ENCODE results near the gene UHRF1.
A peak's percentile ranks its signal among the peaks of the same experiment; 100 is the strongest.
"Not testable (repeated sequence)": the region's sequence is repeated elsewhere in the genome, so short reads cannot be mapped to it uniquely, and the experiment has no call there.

Gene UHRF1

DNA sequence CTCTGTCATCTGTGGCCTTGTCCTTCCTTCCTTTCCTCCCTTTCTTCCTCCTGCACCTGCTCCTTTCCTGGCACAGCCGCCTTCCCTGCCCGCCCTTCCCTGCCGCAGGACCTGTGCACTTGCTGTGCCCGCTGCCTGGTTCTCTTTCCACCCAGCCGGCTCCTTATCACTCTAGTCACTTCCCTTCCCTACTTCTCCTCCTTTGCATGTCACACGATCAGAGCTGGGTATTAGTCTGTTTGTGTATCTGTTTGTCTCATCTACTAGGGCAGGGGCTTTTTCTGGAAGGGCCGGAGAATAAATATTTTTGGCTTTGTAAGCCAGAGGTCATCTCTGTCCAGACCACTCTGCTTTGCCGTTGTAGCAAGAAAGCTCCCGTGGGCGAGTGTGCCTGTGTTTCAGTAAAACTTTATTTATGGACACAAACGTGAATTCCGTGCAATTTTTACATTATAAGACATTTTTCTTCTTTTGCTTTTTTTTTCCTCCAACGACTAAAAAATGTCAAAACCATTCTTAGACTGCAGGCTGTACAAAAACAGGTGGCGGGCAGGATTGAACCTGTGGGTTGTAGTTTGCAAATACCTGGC is 65.7 kb downstream of the UHRF1 start:
- DNase-seq: no peak

DNA sequence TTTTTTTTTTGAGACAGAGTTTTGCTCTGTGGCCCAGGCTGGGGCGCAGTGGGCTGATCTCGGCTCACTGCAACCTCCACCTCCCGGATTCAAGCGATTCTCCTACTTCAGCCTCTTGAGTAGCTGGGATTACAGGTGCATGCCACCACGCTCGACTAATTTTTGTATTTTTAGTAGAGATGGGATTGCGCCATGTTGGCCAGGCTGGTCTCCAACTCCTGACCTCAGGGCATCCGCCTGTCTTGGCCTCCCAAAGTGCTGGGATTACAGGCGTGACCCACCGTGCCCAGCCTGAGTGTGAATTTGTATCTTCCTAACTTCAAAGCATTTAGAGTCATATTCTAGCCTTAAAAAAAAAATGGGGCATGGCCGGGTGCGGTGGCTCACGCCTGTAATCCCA is 66.3 kb downstream of the UHRF1 start:
- DNase-seq: not testable (repeated sequence)

DNA sequence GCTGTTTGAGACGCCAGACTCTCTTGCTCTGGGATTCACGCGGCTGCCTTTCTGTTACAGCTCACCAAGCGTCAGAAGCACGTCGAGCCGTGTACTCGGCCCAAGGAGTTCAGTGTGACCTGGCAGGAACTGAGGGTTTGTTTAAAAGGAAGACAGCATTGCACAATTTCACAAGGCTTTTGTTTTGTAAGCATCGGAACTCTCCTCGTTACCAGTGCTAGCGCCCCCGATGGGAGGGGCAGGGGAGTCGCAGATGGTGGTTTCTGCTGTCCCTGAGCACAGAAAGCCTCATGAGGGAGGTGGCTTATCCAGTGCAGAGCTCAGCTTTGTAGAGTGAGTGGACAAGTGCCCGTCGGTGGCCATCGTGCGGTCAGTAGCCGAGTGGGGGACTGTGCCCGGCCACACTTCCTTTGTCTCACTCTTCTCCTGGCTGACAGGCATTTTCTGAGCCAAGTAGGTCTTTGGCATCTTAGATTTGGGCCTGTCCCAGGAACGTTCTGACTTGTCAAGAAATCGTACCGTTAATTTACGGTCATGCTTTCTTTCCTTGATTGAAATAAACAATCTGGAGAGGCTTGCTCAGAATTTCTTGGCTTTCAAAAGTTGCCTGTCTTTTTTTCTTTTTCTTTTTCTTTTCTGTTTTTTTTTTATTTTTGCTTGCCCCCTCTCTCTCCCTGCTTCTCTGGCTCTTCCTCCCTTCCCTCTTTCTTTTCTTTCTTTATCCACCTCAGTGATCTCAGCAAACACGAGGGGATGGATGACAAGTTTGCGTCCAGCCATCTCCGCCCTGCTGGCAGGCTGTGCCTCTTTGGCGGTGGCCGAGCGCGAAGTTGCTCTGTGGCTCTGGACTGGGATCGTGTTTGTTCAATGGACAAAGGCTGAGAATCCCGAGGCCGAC is 67.3 kb downstream of the UHRF1 start:
- peak; percentile 25 for DNase-seq

DNA sequence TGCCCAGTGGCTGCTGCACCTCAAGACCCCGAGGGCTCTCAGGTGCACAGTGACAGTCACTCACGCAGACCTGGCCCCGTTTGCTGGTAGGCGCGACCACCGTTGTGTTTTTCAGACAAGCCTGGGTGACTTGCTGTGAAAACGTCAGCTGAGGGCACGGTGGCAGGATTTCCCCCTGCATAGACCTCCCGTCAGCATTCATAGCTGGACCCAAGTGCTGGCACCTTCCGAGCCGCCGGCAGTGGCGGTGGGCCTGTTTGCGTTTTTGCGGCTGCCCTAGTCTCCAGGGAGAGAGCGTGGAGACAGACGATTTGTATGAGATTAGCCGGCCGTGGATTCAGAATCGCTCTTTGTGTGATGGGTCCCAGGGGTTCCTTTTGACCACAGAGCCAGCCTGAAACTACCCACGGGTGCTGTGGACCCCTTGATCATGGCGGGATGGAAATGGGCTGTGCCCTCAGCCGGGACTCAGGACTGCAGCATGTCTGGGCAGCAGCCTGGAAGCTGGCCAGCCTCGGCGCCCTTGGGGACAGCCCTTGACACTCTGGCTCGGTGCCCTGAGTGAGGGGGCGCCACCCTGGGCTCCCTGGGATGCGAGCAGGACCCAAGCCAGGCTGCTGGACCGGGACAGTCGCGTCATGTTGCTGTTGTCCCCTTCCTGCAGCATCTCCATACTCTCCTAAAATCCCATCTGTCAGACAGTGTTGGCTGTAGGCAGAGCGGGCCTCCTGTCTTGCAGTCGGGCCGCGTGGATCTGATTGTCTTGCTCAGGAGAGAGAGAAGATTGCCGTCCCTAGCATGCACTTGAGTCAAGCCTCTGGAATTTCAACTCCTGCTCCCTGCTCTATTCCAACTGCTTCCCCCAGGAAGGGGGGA is 68.2 kb downstream of the UHRF1 start:
- DNase-seq: no peak

DNA sequence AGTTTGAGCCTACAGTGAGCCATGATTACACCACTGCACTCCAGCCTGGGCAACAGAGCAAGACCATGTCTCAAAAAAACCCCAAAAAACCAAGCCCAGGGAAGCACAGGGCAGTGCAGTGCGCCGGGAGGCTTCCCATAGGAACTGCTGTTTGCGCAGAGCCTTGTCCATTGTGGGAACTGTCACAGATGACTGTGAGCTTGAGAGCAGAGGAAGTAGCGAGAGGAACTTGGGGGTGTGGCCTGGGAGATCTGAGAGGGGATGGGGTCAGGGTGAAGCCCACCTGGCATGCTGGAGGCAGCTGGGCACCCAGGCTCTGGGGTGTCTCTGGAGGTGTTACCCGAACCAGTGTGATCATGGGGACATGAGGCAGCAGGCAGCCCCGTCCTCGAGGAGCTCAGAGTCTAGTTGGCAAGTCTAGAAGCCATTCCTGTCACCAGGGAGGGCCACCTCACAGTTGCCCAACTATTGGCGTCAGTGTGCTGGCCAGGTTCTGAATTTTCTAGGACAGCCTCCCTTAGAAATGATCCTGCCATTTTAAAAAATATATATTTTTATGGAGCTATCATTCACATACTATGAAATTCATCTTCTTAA is 70.0 kb downstream of the UHRF1 start:
- DNase-seq: no peak

DNA sequence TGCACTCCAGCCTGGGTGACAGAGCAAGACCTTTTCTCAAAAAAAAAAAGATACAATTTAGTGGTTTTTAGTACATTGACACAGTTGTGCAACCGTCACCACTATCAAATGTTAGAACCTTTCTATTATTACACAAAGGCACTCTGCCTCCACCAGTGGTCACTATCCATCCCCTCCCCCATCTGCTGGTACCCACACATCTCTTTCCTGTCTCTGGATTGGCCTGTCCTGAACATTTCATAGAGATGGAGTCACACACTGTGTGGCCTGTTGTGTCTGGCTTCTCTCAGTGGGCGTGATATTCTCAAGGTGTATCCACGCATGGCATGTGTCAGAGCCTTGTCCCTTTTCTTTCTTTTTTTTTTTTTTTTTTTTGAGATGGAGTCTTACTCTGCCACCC is 70.8 kb downstream of the UHRF1 start:
- DNase-seq: no peak

DNA sequence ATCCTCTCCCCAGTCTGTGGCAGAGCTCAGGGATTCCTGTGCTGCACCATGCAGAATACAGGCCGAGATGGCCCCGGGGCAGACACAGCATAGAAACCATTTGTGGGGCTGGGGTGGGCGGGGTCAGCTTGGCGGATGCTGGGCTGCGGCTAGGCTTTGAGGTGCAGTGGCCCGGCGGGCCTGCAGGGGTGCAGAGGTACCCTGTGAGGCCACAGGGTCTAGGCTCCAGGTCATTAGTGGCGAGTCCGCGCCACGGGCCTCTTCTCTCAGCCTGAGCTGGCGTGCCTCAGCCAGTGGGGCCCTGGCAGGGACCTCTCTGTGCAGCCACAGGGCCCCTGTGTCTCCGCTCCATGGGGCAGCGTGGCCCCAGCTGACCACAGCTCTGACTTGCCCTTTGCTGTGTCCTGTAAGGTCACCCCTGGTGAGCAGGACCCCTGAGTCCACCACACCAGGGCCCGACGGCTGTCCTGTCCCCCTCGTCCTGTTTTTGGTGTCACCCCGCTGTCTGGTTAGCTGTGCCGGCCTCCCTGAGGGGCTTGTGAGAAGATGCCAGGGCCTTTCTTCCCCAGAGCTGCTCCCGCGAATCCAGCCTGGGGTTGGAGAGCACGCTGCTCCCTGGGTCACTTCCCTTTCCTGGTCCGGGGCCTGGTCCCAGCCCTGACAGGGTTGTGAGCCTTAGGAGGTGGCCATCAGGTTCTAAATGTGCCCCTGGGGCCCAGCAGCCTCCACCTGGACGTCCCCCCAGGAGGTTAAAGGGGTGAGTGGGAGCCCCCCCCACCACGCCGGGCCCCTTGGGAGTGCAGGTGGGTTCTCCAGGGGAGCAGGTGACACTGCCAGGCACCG is 71.8 kb downstream of the UHRF1 start:
- DNase-seq: no peak

DNA sequence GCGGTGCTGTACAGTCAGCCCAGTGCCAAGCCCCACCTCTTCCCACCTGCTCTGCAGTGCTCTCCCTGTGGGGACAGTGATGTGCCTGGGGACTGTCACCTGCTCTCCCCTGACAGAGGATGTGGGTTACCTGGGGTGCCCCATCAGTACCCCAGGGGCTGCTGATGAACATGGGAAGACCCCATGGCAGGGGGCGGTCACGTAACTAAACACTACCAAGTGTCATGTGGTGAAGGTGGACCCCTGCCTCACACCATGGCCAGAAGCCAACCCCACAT is 72.3 kb downstream of the UHRF1 start:
- DNase-seq: no peak

DNA sequence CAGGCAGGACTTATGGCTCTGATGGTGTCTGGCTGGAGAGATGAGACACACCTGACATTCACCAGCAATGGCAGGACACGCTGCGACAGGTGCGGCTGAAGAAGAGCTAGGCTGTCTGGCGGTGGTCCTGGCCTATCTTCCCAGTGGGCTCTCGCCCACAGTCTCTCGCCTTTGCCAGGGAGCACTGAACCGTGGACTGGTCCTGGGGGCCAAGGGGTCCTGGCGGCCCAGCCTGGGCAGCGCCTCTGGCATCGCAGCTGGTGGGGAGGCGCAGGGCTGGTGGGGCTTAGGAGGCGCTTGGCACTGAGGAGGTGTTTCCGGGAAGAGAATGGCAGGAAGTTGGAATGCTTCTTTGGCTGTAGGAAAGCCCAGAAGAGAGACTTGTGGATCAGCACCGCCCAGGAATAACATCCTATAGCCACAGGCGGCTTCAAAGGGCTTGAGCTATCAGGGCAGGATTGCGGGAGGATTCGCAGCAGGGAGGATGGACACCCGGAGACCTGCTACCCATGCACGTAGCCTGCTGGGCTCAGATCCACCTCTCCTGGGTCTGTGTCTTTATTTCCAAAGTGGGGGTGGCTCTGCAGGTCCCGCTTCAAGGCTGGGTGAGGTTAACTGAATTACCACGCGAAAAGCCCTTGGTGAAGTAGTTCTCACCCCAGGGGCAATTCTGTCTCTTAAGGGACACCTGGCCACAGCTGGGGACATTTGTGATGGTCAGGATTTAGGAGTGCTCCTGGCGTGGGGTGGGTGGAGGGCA is 74.2 kb downstream of the UHRF1 start:
- no peak for DNase-seq

DNA sequence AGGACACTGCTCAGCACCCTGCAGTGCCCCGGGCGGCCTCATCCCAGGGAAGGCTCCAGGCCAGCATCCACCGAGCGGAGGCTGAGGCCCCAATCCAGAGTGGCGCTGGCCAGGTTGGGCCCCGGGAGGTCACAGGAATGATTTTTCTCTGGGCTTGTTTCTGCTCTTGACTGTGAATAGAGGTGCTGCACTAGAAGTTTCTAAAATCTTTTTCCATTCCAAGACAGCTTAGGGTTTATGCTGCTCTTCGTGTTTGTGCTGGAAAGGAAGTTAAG is 74.7 kb downstream of the UHRF1 start:
- no peak for DNase-seq

DNA sequence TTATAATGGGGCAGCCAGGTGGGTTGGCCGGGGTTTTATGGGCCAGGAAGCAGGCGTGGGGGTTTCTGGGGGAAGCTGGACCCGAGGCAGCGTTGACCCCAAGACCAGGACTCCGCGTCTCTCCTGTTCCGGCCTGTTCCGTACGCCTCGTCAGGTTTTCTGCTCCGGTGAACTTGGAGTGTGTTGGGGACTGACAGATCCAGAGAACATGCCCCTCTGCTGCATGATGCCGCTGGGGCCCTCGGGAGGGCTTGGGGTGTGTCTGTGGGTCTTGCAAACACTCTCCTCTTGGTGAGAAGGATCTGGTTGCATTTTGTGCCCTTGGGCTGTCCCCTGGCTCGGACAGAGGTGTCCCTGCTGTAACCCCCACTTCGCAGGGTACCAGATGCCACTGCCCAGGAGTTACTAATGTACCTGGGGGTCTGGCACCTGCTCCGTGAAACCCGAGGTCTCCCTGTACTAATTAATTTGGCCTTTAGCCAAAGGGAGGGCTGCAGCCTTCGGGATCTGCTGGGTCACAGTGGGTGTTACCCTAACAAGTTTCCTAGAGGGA is 75.2 kb downstream of the UHRF1 start:
- DNase-seq: no peak

DNA sequence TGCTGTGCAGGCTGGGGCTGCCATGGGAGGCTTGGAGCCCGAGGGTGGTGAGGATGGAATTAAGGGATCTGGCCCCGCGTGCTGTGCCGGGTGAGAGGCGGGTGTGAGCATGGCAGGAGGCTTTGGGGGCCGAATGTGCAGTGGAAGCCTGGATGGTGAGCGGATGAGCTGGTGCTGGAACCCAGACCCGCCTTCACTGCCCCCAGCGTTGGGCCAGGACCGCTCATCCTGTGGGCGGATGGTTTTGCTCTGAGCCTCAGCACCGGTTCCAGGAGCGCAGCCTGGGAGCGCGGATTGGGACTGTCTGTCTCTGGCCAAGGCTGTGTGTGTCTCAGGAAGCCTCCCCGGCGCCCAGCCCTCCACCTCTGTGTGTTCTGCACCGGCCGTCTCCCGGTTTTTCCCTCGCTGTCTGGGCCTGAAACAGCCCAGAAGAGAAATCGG is 76.3 kb downstream of the UHRF1 start:
- DNase-seq: no peak

DNA sequence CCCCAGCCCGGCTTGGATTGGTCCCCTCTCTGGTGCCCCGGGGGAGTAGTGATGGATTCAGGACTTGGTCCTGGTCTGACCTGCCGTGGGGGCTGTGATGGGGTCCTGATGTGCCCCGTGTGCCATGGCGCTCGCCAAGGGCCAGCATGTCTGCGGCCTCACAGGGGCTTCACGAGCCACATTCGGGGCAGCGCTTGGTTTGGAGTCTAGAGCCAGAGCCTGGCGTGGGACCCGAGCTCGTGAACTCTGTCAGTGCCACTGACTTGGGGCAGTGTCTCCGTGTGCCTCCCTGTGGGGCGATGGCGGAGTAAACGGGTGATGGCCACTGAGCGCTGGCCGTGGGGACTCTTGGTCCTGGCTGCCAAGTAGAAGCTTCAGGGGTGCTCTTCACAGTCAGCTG is 76.8 kb downstream of the UHRF1 start:
- no peak for DNase-seq

DNA sequence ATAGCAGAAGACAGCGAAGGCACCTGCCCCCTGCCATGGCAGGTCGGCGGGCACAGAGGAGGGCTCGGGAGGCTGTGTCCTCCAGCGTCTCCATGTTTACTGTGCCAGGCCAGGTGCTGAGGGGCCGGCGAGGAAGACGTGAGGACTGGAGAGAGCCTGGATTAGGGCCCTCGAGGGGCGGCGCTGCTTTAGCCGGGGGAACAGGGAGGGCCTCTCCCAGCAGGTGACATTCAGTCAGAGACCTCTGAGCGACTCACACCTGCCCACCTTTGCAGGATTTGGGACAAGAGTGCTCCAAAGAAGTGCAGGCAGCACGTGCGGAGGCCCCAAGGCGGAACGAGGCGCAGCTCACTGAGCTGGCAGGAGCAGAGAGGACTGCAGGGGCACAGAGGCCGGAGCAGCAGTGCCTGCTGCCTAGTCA is 77.2 kb downstream of the UHRF1 start:
- DNase-seq: no peak

DNA sequence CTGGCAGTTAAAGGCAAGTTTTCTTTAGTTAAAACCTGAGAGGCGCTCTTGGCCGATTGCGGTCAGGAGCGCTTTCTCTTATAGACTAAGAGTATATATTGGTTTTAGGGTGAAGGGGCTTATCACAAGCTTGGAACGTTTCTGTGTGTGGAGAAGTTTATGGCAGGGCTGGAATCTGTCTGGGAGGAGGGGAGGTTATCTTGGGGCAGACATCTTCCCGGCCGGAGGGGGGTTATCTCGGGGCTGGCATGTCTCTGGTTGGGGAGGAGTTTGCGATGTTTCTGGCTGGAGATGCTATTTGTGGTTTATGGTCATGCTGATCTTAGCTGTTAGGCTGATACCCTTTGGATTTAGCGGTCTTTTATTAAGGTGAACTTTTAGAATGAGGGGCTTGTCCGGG is 78.0 kb downstream of the UHRF1 start:
- DNase-seq: no peak

DNA sequence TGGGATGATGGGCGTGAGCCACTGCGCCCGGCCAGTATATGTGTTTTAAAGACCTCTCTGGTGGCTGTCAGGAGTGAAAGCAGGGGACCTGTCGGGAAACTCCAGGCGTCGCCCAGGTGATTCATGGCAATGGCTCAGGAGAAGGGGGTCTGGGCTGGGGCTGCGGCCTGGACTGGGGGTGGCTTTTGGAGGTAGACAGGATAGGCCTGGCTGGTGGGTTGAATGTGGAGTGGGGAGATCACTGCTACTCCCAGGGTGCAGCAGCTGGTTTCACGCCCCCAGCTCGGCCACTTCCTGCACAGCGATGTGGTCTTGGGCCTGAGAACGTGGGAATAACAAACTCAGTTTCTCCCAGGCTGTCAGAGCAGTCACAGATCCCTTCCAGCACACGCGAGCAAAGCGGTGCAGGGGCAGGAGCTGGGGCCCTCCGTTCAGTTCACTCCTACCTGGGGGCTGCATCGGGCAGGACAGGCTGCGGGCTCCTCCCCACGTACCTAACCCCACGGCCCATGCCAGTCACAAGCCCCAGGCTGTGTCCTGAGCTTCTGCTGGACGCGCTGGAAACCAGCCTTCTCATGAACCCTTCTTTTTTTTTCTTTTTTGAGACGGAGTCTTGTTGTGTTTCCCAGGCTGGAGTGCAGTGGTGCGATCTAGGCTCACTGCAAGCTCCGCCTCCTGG is 78.5 kb downstream of the UHRF1 start:
- DNase-seq: no peak

DNA sequence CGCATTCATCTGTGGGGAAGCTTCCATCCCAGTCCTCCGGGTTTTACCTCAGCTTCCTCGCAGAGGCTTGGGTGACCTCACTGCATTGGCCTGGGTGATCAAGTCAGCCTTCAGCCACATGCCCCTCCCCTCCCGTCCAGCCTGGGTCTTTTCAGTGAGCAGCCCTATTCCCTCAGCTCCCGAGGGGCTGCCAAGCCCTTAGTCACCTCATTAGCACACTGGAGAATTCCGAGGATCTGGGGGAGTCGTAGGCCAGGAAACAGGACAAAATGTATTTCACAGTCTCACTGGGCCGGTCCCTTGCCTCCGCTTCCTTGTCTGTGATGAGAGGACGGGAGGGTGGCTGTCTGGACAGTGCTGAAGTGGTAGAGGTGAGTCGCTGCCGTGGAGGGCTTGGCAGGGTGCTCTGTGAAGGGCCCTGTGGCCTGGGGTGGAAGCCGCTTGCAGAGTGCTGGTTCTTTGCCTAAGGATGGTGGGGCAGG is 79.5 kb downstream of the UHRF1 start:
- no peak for DNase-seq

DNA sequence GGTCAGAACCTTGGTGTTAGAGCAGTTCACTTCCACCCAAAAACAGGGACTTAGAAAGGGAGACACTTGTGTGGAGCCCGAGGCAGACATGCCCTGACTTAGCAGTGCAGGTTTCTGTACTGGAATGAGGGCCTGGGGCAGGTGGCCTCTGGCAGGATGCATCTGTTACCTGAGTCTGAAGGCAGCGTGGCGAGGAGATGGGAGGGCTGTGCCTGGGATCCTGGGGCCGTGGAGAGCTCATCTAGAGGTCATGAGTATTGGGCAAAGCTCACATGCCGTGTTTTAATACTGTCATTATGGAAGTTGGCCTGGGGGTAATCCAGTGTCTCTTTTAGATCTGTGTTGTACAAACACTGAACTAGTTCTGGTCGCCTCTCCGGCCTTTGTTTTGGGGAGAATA is 81.0 kb downstream of the UHRF1 start:
- DNase-seq: no peak

DNA sequence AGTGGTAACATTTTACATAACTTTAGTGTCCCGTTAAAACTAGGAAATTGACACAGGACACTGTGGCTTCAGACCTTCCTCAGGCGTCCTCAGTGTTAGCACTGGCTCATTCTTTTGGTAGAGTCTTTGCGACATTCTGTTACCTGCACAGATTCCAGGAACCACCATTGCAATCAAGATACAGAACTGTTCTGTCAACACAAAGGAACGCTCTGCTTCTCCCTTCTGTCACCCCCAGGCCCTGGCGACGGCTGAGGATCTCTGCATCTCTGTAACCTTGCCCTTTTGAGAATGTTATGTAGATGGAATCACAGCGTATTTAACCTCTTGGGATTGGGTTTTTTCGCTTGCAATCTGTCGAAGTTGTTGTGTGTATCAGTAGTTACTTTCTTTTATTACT is 82.2 kb downstream of the UHRF1 start:
- DNase-seq: no peak

DNA sequence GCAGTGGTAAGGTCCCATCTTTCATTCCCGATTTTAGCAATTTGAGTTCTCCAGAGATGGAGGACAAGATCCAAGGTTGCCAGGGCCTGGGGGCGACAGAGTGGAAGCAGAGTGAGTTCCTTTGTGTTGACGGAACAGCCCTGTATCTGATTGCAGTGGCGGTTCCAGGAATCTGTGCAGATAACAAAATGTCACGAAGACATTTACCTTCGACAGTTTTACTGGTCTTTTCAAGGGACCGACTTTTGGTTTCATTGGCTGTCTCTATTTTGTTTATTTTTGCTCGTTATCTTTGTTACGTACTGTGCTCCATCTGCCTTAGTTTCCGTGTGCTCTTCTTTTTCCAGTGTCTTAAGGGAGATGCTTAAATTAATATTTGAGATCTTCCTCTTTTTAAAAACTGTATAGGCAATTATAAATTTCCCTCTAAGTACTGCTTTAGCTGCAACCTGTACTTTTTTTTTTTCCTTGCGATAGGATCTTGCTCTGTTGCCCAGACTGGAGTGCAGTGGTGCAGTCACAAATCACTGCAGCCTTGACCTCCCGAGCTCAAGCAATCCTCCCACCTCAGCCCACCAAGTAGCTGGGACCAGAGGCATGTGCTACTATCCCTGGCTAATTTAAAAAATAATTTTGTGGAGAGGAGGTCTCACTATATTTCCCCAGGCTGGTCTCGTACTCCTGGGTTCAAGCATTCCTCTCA is 82.8 kb downstream of the UHRF1 start:
- DNase-seq: no peak

Measured in CD4-positive, alpha-beta T cell treated with Interleukin-21 for 1 hour (primary cell).